Stimulated activated CD8-positive, alpha-beta memory T cell treated with anti-CD3 and anti-CD28 coated beads, Interleukin-15, amount 100 ng/mL, for 48 hours (primary cell): ENCODE data around the gene BLVRB.
"Not testable (repeated sequence)": the region's sequence is repeated elsewhere in the genome, so short reads cannot be mapped to it uniquely, and the experiment has no call there.

Source experiments
- DNase-seq, 2 donors: peaks; one replicate each; pipeline ENCODE4 v3.0.0-alpha.2; 2020; ENCODE audit warnings: low read depth in 2 of 2

BLVRB gene

GRCh38 chr19:40422748-40423566, 42.6 kb downstream of the BLVRB start:
- no peak for DNase-seq

- DNase-seq, result no peak
These were observed 43.4 kb downstream of the BLVRB start for GRCh38 chr19:40421993-40422747.

- DNase-seq, result peak; percentile 51 to 60
These were observed 44.5 kb downstream of the BLVRB start for GRCh38 chr19:40420766-40421765.

- no peak for DNase-seq
These were observed 45.1 kb downstream of the BLVRB start for GRCh38 chr19:40420451-40420765.

- DNase-seq, result no peak
These were observed 45.8 kb downstream of the BLVRB start for GRCh38 chr19:40419780-40420179.

- DNase-seq, result no peak
These were observed 46.4 kb downstream of the BLVRB start for GRCh38 chr19:40419066-40419612.

- no peak for DNase-seq
These were observed 47.5 kb downstream of the BLVRB start for GRCh38 chr19:40418040-40418439.

GRCh38 chr19:40417643-40417981, 47.9 kb downstream of the BLVRB start:
- no peak for DNase-seq

GRCh38 chr19:40416918-40417642, 48.5 kb downstream of the BLVRB start:
- no peak for DNase-seq

GRCh38 chr19:40415768-40416167, 49.8 kb downstream of the BLVRB start:
- DNase-seq, result no peak

- no peak for DNase-seq
These were observed 50.7 kb downstream of the BLVRB start for GRCh38 chr19:40414542-40415535.

GRCh38 chr19:40413291-40413845, 52.2 kb downstream of the BLVRB start, which contains the start of gene PRX:
PRX (minus strand) TSS chr19:40413378; CDS start chr19:40407932, 5,446 bp downstream.
- DNase-seq, result no peak

- DNase-seq, result no peak
These were observed 52.7 kb downstream of the BLVRB start for GRCh38 chr19:40412866-40413265.

- no peak for DNase-seq
These were observed 53.5 kb downstream of the BLVRB start for GRCh38 chr19:40411958-40412499.

- no peak for DNase-seq
These were observed 54.3 kb downstream of the BLVRB start for GRCh38 chr19:40411125-40411842.

GRCh38 chr19:40410030-40410389, 55.5 kb downstream of the BLVRB start:
- DNase-seq, result no peak

- DNase-seq, result not testable (repeated sequence)
These were observed 57.0 kb downstream of the BLVRB start for GRCh38 chr19:40408598-40408925.

- DNase-seq, result no peak
These were observed 57.6 kb downstream of the BLVRB start for GRCh38 chr19:40407714-40408597.
